Activated naive CD8-positive, alpha-beta T cell treated with anti-CD3 and anti-CD28 coated beads, Interleukin-2, amount 10 ng/mL, durations not matched to agents 7 days and 5 days (primary cell): ENCODE data around the gene VSIG10L2. TPM values are rescaled to one million over a fixed set of nuclear protein-coding genes. Genes with fewer than 3 reads are reported as not detected.

Experiments
- ATAC-seq: fragments of 150-1000 bp; cut with Tn5 transposase; one replicate; pipeline ENCODE4 v1.10.0; 2021; ENCODE audit warnings: low read depth, moderate library complexity
- POLR2A ChIA-PET: fragments of 350-600 bp; sonication (Branson Sonifier 250); formaldehyde crosslinking; loops from one replicate; lab custom pipeline; 2021; ENCODE audit warnings: antibody characterized with exemption; lab: Charles Lee
- DNase-seq: peaks from one replicate; pipeline ENCODE4 v3.0.0; 2021
- H3K27ac Mint-ChIP-seq: one replicate; pipeline ENCODE4 v1.8.0; 2022; ENCODE audit warnings: mild to moderate bottlenecking, mixed read lengths
- H3K27me3 Mint-ChIP-seq: one replicate; pipeline ENCODE4 v1.8.0; 2022; ENCODE audit warnings: mild to moderate bottlenecking, moderate library complexity, mixed read lengths
- H3K36me3 Mint-ChIP-seq: one replicate; pipeline ENCODE4 v1.8.0; 2021; ENCODE audit warnings: mild to moderate bottlenecking, mixed read lengths
- H3K4me1 Mint-ChIP-seq: one replicate; pipeline ENCODE4 v1.8.0; 2021; ENCODE audit warnings: mixed read lengths
- H3K4me3 Mint-ChIP-seq: one replicate; pipeline ENCODE4 v1.8.0; 2022; ENCODE audit warnings: mild to moderate bottlenecking, moderate library complexity, mixed read lengths
- H3K9me3 Mint-ChIP-seq: one replicate; pipeline ENCODE4 v1.8.0; 2021; ENCODE audit warnings: mixed read lengths
- total RNA-seq, 2 experiments: library from RNA; stranded (reverse); gene quantifications; one replicate each; pipeline ENCODE4 v1.2.3, GENCODE V29; 2021

Gene VSIG10L2
- total RNA-seq, 2 experiments from 2014 or later: not detected

DNA sequence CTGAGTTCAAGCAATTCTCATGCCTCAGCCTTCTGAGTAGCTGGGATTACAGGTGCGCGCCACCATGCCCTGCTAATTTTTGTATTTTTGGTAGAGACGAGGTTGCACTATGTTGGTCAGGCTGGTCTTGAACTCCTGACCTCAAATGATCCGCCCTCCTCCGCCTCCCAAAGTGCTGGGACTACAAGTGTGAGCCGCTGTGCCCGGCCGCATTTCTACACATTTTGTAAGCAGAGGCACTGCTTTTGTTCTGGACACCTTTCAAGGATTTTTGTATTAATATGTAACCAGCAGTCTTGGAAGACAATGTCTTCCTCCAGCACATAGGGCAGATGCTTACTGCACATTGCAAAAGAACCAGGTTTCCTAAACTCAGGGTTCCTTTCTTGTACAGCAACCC lies 11.4 kb upstream of the VSIG10L2 start:
- H3K36me3 Mint-ChIP-seq: no peaks in the 10 kb centered on the region
- H3K4me1 Mint-ChIP-seq: peaks cover 20% of the 10 kb centered on the region
- H3K9me3 Mint-ChIP-seq: no peaks in the 10 kb centered on the region
- POLR2A ChIA-PET: no interaction called here
- DNase-seq (no peak), ATAC-seq (no peak)
- no peak overlapping the region for H3K27ac Mint-ChIP-seq
- peaks cover 26% of the 10 kb centered on the region for H3K27me3 Mint-ChIP-seq
- no peak overlapping the region for H3K4me3 Mint-ChIP-seq

- H3K9me3 Mint-ChIP-seq: no peaks in the 10 kb centered on the region
- peaks cover 20% of the 10 kb centered on the region for H3K4me1 Mint-ChIP-seq
- ATAC-seq (no peak), DNase-seq (no peak)
- peaks cover 22% of the 10 kb centered on the region for H3K27me3 Mint-ChIP-seq
- POLR2A ChIA-PET: no interaction called here
- H3K27ac Mint-ChIP-seq: no peak overlapping the region
- no peak overlapping the region for H3K4me3 Mint-ChIP-seq
- no peaks in the 10 kb centered on the region for H3K36me3 Mint-ChIP-seq
Observed at GRCh38 chr11:125935056-125935455, 10.8 kb upstream of the VSIG10L2 start.

- Mint-ChIP-seq H3K27me3 (peaks cover 21% of the 10 kb centered on the region), H3K9me3 (no peaks in the 10 kb centered on the region), H3K27ac (no peak overlapping the region), H3K4me1 (peaks cover 20% of the 10 kb centered on the region), H3K36me3 (no peaks in the 10 kb centered on the region), H3K4me3 (no peak overlapping the region)
- ATAC-seq (no peak), DNase-seq (no peak)
- POLR2A ChIA-PET: no interaction called here
Observed at GRCh38 chr11:125935618-125936199, 10.1 kb upstream of the VSIG10L2 start.

GRCh38 chr11:125938418-125938817 lies 7.4 kb upstream of the VSIG10L2 start:
- DNase-seq: no peak

GRCh38 chr11:125939081-125939521 lies 6.7 kb upstream of the VSIG10L2 start:
- POLR2A ChIA-PET: interaction anchor here (0.6 kb wide), 1 partner anchor 39 kb away, joined by 3 read pairs; no protein-coding TSS in a partner anchor
- no peak for ATAC-seq
- no peak overlapping the region for H3K4me3 Mint-ChIP-seq
- no peaks in the 10 kb centered on the region for H3K9me3 Mint-ChIP-seq
- H3K27ac Mint-ChIP-seq: peak overlapping the region; percentile 66
- H3K36me3 Mint-ChIP-seq: no peaks in the 10 kb centered on the region
- DNase-seq: no peak
- peaks cover 4% of the 10 kb centered on the region for H3K27me3 Mint-ChIP-seq
- H3K4me1 Mint-ChIP-seq: peaks cover 13% of the 10 kb centered on the region

More at GRCh38 chr11:125938418-125938817, 7.4 kb upstream of the VSIG10L2 start:
- Mint-ChIP-seq H3K27ac (no peak overlapping the region), H3K27me3 (peaks cover 2% of the 10 kb centered on the region), H3K9me3 (no peaks in the 10 kb centered on the region), H3K4me3 (no peak overlapping the region), H3K36me3 (no peaks in the 10 kb centered on the region), H3K4me1 (peaks cover 15% of the 10 kb centered on the region)
- POLR2A ChIA-PET: interaction anchor here (0.6 kb wide), 1 partner anchor 38 kb away, joined by 3 read pairs; no protein-coding TSS in a partner anchor
- peak; percentile 50 for ATAC-seq

- H3K36me3 Mint-ChIP-seq: no peaks in the 10 kb centered on the region
- H3K4me3 Mint-ChIP-seq: no peak overlapping the region
- H3K27me3 Mint-ChIP-seq: peaks cover 4% of the 10 kb centered on the region
- peaks cover 13% of the 10 kb centered on the region for H3K4me1 Mint-ChIP-seq
- POLR2A ChIA-PET: interaction anchor here (1.0 kb wide), 1 partner anchor 271 kb away, joined by 4 read pairs; no protein-coding TSS in a partner anchor
- ATAC-seq (no peak), DNase-seq (no peak)
- peak overlapping the region; percentile 1 for H3K27ac Mint-ChIP-seq
- no peaks in the 10 kb centered on the region for H3K9me3 Mint-ChIP-seq
Observed at GRCh38 chr11:125940145-125940544, 5.7 kb upstream of the VSIG10L2 start.

GRCh38 chr11:125941267-125941618 lies 4.6 kb upstream of the VSIG10L2 start:
- Mint-ChIP-seq H3K36me3 (no peaks in the 10 kb centered on the region), H3K27me3 (peaks cover 2% of the 10 kb centered on the region), H3K9me3 (no peaks in the 10 kb centered on the region), H3K27ac (no peak overlapping the region), H3K4me3 (no peak overlapping the region), H3K4me1 (peaks cover 13% of the 10 kb centered on the region)
- POLR2A ChIA-PET: no interaction called here
- no peak for ATAC-seq
- no peak for DNase-seq

DNA sequence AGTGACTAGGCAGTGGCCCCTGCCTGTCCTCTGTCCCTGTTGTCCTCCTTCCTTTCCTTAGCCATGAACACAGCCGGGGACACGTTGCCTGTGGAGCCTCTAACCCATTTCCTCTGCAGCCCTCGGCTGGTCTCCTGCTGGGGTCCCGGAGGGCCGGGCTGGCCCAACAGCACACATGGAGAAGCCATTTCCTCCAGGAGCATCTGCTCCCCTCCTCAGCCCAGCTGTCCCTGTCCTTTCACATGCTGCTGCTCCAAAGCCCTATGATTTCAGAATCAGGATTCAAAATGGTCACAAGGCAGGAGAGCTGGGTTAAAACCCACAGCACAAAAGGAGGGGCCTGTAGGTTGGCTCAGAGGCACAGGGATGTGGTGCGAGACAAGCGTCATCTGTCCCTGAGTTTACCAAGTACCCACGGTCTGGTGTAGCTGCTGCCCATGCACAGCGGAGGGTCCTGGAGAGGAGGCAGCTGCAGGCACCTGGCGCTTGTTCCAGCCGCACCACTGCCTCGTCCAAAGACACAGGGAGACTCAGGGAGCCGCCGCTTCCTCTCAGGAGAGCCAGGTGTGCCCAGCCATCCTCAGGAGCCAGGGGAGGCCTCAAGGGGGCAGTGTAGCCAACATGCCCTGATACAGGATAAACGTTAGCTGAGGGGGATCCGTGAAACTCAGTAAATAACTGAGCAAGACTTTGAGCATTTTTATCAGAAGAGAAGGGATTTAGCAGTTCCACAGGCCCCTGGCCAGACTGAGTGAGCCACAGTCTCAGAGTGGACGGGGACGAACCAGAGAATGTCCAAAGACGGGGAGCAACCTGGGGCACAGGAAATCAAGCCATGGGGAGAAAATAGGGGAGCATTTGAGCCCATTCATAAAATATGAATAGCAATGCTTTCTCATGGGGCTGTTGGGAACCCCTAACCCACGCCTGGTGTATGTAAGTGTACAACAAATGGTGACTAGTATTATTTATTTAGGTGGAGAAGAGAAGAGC lies 3.9 kb upstream of the VSIG10L2 start:
- H3K9me3 Mint-ChIP-seq: no peaks in the 10 kb centered on the region
- no peak overlapping the region for H3K4me3 Mint-ChIP-seq
- H3K36me3 Mint-ChIP-seq: no peaks in the 10 kb centered on the region
- peak; percentile 60 for DNase-seq
- peaks cover 1% of the 10 kb centered on the region for H3K27me3 Mint-ChIP-seq
- H3K27ac Mint-ChIP-seq: peak overlapping the region; percentile 10
- POLR2A ChIA-PET: no interaction called here
- peaks cover 13% of the 10 kb centered on the region for H3K4me1 Mint-ChIP-seq
- peak; percentile 68 for ATAC-seq

GRCh38 chr11:125942771-125943428 lies 2.9 kb upstream of the VSIG10L2 start:
- Mint-ChIP-seq H3K27ac (peak overlapping the region; percentile 48), H3K4me3 (no peak overlapping the region), H3K36me3 (no peaks in the 10 kb centered on the region), H3K27me3 (peaks cover 1% of the 10 kb centered on the region), H3K9me3 (no peaks in the 10 kb centered on the region), H3K4me1 (peaks cover 13% of the 10 kb centered on the region)
- no peak for ATAC-seq
- no peak for DNase-seq
- POLR2A ChIA-PET: no interaction called here

DNA sequence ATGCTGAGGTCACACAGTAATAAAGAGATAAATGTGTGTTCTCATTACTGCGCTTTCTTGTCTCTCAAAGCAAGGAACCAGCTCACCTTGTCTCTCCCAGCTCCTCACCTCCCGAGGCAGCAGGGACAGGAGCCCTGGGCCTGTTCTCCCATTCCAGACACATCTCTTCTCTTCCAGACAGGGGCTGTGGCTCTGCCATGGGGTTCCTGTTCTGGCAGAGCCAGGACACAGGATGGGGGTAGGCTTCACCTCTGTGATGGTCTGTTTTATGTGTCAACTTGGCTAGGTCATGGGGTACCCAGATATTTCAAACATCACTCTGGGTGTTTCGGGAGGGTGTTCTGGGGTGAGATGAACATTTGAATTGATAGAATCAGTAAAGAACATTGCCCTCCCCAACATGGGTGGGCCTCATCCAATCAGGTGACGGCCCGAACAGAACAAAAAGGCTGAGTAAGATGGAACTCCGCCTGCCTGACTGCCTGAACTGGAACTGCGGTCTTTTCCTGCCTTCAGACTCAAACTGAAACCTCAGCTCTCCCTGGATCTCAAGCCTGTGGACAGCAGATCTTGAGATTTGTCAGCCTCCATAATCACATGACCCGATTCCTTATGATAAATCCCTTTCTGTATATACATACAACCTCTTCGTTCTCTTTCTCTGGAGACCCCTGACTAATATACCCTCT lies 2.0 kb upstream of the VSIG10L2 start:
- no peak overlapping the region for H3K27ac Mint-ChIP-seq
- POLR2A ChIA-PET: no interaction called here

GRCh38 chr11:125944350-125945010 lies 1.4 kb upstream of the VSIG10L2 start:
- POLR2A ChIA-PET: no interaction called here
- DNase-seq (no peak), ATAC-seq (no peak)
- Mint-ChIP-seq H3K4me3 (no peak overlapping the region), H3K27me3 (peaks cover 1% of the 10 kb centered on the region), H3K4me1 (peaks cover 4% of the 10 kb centered on the region), H3K36me3 (no peaks in the 10 kb centered on the region), H3K9me3 (no peaks in the 10 kb centered on the region), H3K27ac (no peak overlapping the region)

More for the DNA sequence above, 2.0 kb upstream of the VSIG10L2 start:
- Mint-ChIP-seq H3K27me3 (peaks cover 1% of the 10 kb centered on the region), H3K9me3 (no peaks in the 10 kb centered on the region), H3K4me3 (no peak overlapping the region), H3K36me3 (no peaks in the 10 kb centered on the region), H3K4me1 (peaks cover 5% of the 10 kb centered on the region)
- no peak for DNase-seq
- ATAC-seq: no peak

- ATAC-seq (no peak), DNase-seq (no peak)
- Mint-ChIP-seq H3K27me3 (peaks cover 1% of the 10 kb centered on the region), H3K9me3 (no peaks in the 10 kb centered on the region), H3K4me1 (peaks cover 4% of the 10 kb centered on the region), H3K36me3 (no peaks in the 10 kb centered on the region), H3K27ac (no peak overlapping the region), H3K4me3 (no peak overlapping the region)
- POLR2A ChIA-PET: no interaction called here
Observed at GRCh38 chr11:125945011-125945796, 640 bp upstream of the VSIG10L2 start.
